ENCODE results near the gene TIAM2. TPM values are rescaled to one million over a fixed set of nuclear protein-coding genes. Genes with fewer than 3 reads are reported as not detected.

Gene TIAM2
- total and polyA plus RNA-seq, 2 experiments from 2014 or later: 14.2 to 24.4 TPM

DNA sequence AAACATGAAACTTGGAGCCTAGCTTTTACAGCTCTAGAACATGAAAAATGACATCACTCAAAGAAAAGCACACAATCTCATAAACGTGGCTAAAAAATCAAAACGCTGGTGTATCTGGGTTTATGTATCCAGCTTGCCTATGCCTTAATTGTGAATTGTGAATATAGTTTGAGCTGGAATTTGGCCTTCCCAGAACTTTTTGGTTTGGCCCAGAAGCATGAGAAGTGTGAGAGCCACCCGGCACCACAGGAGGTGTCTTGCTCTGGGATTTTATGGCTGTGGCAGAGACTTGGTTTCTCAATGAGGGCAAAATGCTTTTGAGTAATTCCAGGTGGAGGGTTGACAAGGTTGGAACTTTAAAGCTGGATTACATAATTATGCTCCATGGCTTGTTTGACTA, 69.2 kb downstream of the TIAM2 start:
- no peaks in the 10 kb centered on the region for H3K36me3 ChIP-seq (ENCODE audit: insufficient read depth)
- 0 out of 2 replicates have a peak overlapping the region, but pooled peaks have one; percentile 81 for H3K27ac ChIP-seq (ENCODE audit: low read depth)
- peaks cover 3% of the 10 kb centered on the region; the same call in 1 of the 2 replicates for H3K4me1 ChIP-seq (ENCODE audit: insufficient read depth)
- DNase-seq (ENCODE audit: low spot score) (no peak), ATAC-seq (no peak)
- Mint-ChIP-seq H3K9me3 (no peaks in the 10 kb centered on the region), H3K27ac (no peak overlapping the region), H3K27me3 (ENCODE audit: insufficient read depth, low read depth, poor library complexity) (peaks cover 3% of the 10 kb centered on the region), H3K36me3 (ENCODE audit: low read depth) (no peaks in the 10 kb centered on the region), H3K4me3 (no peak overlapping the region), H3K4me1 (peaks cover 15% of the 10 kb centered on the region)
- no peaks in the 10 kb centered on the region for H4K20me1 ChIP-seq (replicated peaks; ENCODE audit: insufficient read depth)
- H3K27me3 ChIP-seq (ENCODE audit: insufficient read depth): no peaks in the 10 kb centered on the region
- H3K4me2 ChIP-seq: no peak overlapping the region
- H3F3A ChIP-seq (replicated peaks; ENCODE audit: low read depth): 0 out of 2 replicates have a peak, but pooled peaks cover 7% of the 10 kb centered on the region
- no peaks in the 10 kb centered on the region for H3K9me2 ChIP-seq (ENCODE audit: insufficient read depth)
- no peak overlapping the region for H3K4me3 ChIP-seq
- no peak for TF ChIP-seq POLR2AphosphoS5 (IDR thresholded peaks at IDR 0.05; ENCODE audit: low read depth)
- no peak for TF ChIP-seq JUNB (IDR thresholded peaks at IDR 0.05; ENCODE audit: unreplicated experiment)
- TF ChIP-seq ZNF331 (CRISPR knock-in tag; IDR thresholded peaks at IDR 0.05; ENCODE audit: low read depth): no peak
- H2AFZ ChIP-seq: no peak overlapping the region
- H3K79me2 ChIP-seq (replicated peaks; ENCODE audit: insufficient read depth): peaks cover 23% of the 10 kb centered on the region

DNA sequence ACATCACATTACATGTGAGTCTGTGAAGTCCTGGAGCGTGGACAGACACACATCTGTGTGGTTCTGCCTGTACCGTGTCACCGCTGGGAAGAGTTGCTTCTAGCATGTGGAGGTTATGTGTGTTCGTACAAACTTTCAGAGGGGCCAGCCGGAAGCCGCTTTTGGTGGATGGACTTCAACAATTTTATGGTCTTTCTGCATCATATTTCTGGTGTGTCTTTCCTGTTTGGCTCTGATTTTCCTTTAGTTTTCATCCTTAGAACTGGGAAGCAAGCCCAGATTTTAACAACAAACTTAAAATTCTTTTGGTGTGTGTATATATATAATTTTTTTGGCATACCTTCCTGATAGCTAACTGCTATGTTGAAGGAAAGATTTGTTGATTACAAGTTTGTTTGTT, 71.2 kb downstream of the TIAM2 start:
- H2AFZ ChIP-seq: no peak overlapping the region
- H3K27ac Mint-ChIP-seq: 0 out of 2 replicates have a peak overlapping the region, but pooled peaks have one; percentile 9
- H3K9me3 Mint-ChIP-seq: no peaks in the 10 kb centered on the region
- no peak overlapping the region; the same call in 1 of the 2 replicates for H3K4me2 ChIP-seq
- H3K27ac ChIP-seq (ENCODE audit: low read depth): peak overlapping the region; percentile 81
- ATAC-seq (no peak), DNase-seq (ENCODE audit: low spot score) (no peak)
- peaks cover 23% of the 10 kb centered on the region for H3K79me2 ChIP-seq (replicated peaks; ENCODE audit: insufficient read depth)
- no peak overlapping the region for H3K4me3 ChIP-seq
- peaks cover 3% of the 10 kb centered on the region for H3K27me3 Mint-ChIP-seq (ENCODE audit: insufficient read depth, low read depth, poor library complexity)
- no peaks in the 10 kb centered on the region for H4K20me1 ChIP-seq (replicated peaks; ENCODE audit: insufficient read depth)
- H3K9me2 ChIP-seq (ENCODE audit: insufficient read depth): no peaks in the 10 kb centered on the region
- no peaks in the 10 kb centered on the region for H3K36me3 Mint-ChIP-seq (ENCODE audit: low read depth)
- H3K27me3 ChIP-seq (ENCODE audit: insufficient read depth): no peaks in the 10 kb centered on the region
- H3F3A ChIP-seq (replicated peaks; ENCODE audit: low read depth): 0 out of 2 replicates have a peak, but pooled peaks cover 7% of the 10 kb centered on the region
- peaks cover 3% of the 10 kb centered on the region; the same call in 1 of the 2 replicates for H3K4me1 ChIP-seq (ENCODE audit: insufficient read depth)
- H3K36me3 ChIP-seq (ENCODE audit: insufficient read depth): no peaks in the 10 kb centered on the region
- no peak overlapping the region for H3K4me3 Mint-ChIP-seq
- H3K4me1 Mint-ChIP-seq: peaks cover 15% of the 10 kb centered on the region
- TF ChIP-seq JUNB (IDR thresholded peaks at IDR 0.05; ENCODE audit: unreplicated experiment): no peak
- TF ChIP-seq, protein P1, sequence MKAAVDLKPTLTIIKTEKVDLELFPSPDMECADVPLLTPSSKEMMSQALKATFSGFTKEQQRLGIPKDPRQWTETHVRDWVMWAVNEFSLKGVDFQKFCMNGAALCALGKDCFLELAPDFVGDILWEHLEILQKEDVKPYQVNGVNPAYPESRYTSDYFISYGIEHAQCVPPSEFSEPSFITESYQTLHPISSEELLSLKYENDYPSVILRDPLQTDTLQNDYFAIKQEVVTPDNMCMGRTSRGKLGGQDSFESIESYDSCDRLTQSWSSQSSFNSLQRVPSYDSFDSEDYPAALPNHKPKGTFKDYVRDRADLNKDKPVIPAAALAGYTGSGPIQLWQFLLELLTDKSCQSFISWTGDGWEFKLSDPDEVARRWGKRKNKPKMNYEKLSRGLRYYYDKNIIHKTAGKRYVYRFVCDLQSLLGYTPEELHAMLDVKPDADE (IDR thresholded peaks at IDR 0.05): no peak
- TF ChIP-seq CREB1 (CRISPR knock-in tag; IDR thresholded peaks at IDR 0.05; ENCODE audit: low read depth): no peak
- TF ChIP-seq EZH2phosphoT487 (IDR thresholded peaks at IDR 0.05; ENCODE audit: unreplicated experiment): no peak
- TF ChIP-seq, protein P2, sequence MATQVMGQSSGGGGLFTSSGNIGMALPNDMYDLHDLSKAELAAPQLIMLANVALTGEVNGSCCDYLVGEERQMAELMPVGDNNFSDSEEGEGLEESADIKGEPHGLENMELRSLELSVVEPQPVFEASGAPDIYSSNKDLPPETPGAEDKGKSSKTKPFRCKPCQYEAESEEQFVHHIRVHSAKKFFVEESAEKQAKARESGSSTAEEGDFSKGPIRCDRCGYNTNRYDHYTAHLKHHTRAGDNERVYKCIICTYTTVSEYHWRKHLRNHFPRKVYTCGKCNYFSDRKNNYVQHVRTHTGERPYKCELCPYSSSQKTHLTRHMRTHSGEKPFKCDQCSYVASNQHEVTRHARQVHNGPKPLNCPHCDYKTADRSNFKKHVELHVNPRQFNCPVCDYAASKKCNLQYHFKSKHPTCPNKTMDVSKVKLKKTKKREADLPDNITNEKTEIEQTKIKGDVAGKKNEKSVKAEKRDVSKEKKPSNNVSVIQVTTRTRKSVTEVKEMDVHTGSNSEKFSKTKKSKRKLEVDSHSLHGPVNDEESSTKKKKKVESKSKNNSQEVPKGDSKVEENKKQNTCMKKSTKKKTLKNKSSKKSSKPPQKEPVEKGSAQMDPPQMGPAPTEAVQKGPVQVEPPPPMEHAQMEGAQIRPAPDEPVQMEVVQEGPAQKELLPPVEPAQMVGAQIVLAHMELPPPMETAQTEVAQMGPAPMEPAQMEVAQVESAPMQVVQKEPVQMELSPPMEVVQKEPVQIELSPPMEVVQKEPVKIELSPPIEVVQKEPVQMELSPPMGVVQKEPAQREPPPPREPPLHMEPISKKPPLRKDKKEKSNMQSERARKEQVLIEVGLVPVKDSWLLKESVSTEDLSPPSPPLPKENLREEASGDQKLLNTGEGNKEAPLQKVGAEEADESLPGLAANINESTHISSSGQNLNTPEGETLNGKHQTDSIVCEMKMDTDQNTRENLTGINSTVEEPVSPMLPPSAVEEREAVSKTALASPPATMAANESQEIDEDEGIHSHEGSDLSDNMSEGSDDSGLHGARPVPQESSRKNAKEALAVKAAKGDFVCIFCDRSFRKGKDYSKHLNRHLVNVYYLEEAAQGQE (IDR thresholded peaks at IDR 0.05; ENCODE audit: unreplicated experiment): no peak
- no peak for TF ChIP-seq ZNF114 (CRISPR knock-in tag; IDR thresholded peaks at IDR 0.05)
- TF ChIP-seq, protein P3, sequence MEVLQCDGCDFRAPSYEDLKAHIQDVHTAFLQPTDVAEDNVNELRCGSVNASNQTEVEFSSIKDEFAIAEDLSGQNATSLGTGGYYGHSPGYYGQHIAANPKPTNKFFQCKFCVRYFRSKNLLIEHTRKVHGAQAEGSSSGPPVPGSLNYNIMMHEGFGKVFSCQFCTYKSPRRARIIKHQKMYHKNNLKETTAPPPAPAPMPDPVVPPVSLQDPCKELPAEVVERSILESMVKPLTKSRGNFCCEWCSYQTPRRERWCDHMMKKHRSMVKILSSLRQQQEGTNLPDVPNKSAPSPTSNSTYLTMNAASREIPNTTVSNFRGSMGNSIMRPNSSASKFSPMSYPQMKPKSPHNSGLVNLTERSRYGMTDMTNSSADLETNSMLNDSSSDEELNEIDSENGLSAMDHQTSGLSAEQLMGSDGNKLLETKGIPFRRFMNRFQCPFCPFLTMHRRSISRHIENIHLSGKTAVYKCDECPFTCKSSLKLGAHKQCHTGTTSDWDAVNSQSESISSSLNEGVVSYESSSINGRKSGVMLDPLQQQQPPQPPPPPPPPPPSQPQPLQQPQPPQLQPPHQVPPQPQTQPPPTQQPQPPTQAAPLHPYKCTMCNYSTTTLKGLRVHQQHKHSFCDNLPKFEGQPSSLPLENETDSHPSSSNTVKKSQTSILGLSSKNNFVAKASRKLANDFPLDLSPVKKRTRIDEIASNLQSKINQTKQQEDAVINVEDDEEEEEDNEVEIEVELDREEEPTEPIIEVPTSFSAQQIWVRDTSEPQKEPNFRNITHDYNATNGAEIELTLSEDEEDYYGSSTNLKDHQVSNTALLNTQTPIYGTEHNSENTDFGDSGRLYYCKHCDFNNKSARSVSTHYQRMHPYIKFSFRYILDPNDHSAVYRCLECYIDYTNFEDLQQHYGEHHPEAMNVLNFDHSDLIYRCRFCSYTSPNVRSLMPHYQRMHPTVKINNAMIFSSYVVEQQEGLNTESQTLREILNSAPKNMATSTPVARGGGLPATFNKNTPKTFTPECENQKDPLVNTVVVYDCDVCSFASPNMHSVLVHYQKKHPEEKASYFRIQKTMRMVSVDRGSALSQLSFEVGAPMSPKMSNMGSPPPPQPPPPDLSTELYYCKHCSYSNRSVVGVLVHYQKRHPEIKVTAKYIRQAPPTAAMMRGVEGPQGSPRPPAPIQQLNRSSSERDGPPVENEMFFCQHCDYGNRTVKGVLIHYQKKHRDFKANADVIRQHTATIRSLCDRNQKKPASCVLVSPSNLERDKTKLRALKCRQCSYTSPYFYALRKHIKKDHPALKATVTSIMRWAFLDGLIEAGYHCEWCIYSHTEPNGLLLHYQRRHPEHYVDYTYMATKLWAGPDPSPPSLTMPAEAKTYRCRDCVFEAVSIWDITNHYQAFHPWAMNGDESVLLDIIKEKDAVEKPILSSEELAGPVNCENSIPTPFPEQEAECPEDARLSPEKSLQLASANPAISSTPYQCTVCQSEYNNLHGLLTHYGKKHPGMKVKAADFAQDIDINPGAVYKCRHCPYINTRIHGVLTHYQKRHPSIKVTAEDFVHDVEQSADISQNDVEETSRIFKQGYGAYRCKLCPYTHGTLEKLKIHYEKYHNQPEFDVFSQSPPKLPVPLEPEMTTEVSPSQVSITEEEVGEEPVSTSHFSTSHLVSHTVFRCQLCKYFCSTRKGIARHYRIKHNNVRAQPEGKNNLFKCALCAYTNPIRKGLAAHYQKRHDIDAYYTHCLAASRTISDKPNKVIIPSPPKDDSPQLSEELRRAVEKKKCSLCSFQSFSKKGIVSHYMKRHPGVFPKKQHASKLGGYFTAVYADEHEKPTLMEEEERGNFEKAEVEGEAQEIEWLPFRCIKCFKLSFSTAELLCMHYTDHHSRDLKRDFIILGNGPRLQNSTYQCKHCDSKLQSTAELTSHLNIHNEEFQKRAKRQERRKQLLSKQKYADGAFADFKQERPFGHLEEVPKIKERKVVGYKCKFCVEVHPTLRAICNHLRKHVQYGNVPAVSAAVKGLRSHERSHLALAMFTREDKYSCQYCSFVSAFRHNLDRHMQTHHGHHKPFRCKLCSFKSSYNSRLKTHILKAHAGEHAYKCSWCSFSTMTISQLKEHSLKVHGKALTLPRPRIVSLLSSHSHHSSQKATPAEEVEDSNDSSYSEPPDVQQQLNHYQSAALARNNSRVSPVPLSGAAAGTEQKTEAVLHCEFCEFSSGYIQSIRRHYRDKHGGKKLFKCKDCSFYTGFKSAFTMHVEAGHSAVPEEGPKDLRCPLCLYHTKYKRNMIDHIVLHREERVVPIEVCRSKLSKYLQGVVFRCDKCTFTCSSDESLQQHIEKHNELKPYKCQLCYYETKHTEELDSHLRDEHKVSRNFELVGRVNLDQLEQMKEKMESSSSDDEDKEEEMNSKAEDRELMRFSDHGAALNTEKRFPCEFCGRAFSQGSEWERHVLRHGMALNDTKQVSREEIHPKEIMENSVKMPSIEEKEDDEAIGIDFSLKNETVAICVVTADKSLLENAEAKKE (CRISPR knock-in tag; IDR thresholded peaks at IDR 0.05): no peak
- no peak for TF ChIP-seq STAT1 (IDR thresholded peaks at IDR 0.05; ENCODE audit: unreplicated experiment)
- no peak for TF ChIP-seq NANOG (IDR thresholded peaks at IDR 0.05; ENCODE audit: borderline replicate concordance)
- no peak for TF ChIP-seq ZNF331 (CRISPR knock-in tag; IDR thresholded peaks at IDR 0.05; ENCODE audit: low read depth)
- no peak for TF ChIP-seq EZH2 (IDR thresholded peaks at IDR 0.05; ENCODE audit: low read depth, unreplicated experiment)
